GM21515 (cell line): Measurements from ENCODE around the gene VAMP4.
"Not testable (repeated sequence)": the region's sequence is repeated elsewhere in the genome, so short reads cannot be mapped to it uniquely, and the experiment has no call there.

Experiments used
- ATAC-seq: cut with Tn5 transposase; IDR thresholded peaks from one replicate; pipeline ENCODE4 v1.9.1; 2021; ENCODE audit not compliant: unreplicated experiment

The VAMP4 gene

GRCh38 chr1:171702598-171702997 lies 39.3 kb downstream of the VAMP4 start:
- no peak for ATAC-seq

DNA sequence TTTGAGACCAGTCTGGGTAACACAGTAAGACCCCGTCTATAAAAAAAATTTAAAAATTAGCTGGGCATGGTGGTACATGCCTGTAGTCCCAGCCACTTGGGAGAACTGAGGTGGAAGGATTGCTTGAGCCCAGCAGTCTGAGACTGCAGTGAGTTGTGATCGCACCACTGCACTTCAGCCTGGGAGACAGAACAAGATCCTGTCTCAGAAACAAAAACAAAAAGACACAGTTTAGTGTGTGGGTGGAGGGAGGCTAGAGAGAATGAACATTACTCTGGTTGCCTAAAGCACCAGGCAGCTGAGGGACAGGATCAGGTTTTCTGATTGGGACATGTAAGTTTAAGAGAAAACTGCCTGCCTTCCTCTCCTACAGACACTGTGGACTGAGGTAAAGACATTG lies 42.3 kb downstream of the VAMP4 start:
- no peak for ATAC-seq

DNA sequence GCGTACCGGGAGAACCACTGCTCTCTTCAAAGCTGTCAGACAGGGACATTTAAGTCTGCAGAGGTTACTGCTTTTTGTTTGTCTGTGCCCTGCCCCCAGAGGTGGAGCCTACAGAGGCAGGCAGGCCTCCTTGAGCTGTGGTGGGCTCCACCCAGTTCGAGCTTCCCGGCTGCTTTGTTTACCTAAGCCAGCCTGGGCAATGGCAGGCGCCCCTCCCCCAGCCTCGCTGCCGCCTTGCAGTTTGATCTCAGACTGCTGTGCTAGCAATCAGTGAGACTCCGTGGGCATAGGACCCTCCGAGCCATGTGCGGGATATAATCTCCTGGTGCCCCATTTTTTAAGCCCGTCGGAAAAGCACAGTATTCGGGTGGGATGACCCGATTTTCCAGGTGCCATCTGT lies 46.1 kb downstream of the VAMP4 start:
- not testable (repeated sequence) for ATAC-seq

DNA sequence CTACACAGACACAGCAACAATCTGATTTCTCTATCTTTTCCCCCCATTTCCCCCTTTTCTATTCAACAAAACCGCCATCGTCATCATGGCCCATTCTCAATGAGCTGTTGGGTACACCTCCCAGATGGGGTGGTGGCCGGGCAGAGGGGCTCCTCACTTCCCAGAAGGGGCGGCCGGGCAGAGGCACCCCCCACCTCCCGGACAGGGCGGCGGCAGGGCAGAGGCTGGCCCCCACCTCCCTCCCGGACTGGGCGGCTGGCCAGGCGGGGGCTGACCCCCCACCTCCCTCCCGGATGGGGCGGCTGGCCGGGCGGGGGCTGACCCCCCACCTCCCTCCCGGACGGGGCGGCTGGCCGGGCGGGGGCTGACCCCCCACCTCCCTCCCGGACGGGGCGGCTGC lies 48.3 kb downstream of the VAMP4 start:
- not testable (repeated sequence) for ATAC-seq

DNA sequence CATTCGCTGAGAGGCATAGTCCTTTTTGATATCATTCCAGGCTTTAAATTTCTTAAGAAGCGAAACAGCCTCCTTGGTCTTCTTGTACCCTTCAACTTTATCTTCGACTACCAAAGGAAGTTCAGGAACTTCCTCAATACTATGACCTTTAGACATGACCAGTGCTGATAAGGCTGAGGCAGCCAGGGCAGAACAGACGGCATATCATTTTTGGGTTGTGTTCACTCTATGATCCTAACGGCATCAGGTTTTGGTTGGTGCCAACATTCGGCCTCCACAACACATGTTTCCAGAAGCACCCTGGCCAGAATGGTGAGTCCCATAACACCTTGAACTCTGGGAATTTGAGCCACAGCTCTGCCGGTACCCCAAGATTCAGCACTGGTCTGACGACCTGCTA lies 58.0 kb downstream of the VAMP4 start:
- ATAC-seq = no peak

DNA sequence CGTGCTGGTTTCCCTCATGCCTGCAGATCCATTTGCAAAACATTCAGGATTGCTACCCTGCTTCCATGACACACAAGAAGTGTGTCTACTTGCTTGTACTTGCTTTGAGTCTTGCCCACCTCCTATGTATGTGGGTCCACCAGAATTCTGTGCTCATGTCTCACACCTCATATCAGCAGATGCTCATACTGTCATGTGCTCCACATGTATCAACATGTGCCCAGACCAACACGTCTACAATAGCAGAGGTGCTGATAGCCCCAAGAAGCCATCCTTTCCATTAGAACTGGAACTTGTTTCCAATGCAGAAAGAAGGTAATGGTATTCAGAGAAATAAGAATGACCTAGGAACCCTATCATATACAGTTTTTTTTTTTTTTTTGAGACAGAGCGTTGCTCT lies 61.5 kb downstream of the VAMP4 start:
- ATAC-seq = no peak

DNA sequence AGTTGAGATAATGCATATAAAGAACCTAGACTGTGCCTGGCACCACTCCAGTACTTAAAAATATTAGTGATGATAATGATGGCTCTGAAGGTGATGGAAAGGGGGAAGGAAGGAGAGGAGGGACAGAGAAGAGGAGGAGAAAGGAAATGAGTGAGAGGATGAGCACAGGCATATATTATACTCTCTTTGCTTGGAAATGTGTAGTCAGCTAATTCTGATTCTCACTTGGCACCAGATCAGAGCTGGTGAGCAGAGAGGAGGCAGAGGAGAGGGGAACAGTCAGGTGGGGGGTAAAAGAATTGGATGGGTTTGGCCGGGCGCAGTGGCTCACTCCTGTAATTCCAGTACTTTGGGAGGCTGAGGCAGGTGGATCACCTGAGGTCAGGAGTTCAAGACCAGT lies 65.0 kb downstream of the VAMP4 start:
- no peak for ATAC-seq

- no peak for ATAC-seq
Measured at GRCh38 chr1:171674431-171675405, 67.1 kb downstream of the VAMP4 start.

- no peak for ATAC-seq
Measured at GRCh38 chr1:171670739-171671138, 71.1 kb downstream of the VAMP4 start.

DNA sequence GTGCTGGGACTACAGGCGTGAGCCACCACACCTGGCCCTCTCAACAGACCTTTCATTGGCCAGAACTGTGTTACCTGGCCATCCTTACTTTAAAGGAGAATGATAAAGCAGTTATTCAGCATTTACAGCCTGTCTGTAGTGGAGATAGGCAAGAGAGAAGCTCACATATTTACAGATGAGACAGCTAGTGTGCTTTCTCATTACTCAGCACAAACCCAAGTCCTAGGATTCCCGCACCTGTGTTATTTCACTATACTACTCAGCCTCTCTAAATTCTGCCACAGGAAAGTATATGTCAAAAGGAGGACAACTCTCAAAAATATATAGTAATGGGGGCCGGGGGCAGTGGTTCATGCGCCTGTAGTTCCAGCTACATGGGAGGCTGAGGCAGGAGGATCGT lies 73.5 kb downstream of the VAMP4 start:
- ATAC-seq = no peak

DNA sequence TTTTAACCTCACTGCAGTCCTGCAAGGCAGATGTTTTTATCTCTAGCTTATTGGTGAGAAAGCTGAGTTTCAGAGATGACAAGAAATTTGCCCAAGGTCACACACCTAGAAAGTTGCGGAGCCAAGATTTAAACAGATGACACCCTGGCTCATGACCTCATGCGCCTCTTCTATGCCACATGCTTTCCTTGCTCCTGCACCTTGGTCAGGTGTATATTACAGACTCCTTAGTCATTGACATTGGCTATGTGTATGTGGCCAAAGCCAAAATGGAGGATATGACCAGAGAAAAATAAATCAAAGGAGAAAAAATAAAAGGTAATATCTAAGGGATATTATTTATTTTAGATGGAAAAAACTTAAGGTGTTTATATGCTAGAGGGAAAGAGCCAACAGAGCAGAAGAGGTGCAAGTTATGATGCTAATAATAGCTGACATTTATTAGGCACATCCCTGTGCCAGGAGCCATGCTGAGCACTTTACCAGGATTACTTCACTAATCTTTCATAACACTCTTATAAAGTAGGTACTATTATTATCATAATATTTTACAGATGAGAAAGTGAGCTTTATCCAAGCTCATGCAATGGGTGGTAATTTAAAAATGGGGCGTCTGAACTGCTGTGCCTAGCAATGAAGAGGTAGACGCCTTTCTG lies 75.6 kb downstream of the VAMP4 start:
- no peak for ATAC-seq

DNA sequence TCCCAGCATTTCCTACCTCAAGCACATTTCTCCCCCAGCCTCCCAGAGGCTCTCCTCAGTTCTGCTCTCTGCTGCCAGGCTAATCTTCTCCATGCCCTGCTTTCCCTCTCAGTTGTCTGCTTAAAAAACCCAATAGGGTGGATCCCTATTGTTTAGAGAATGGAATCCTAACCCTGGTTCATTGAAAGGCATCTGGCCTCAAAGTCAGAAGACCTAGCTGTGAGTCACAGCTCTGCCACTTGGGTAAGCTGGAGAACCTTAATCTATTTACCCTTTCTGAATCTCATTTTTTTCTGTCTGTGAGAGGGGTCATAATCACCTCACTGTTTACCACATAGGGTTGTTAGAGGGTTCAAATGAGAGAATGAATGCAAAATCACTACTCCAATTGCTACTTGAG lies 76.9 kb downstream of the VAMP4 start:
- no peak for ATAC-seq

DNA sequence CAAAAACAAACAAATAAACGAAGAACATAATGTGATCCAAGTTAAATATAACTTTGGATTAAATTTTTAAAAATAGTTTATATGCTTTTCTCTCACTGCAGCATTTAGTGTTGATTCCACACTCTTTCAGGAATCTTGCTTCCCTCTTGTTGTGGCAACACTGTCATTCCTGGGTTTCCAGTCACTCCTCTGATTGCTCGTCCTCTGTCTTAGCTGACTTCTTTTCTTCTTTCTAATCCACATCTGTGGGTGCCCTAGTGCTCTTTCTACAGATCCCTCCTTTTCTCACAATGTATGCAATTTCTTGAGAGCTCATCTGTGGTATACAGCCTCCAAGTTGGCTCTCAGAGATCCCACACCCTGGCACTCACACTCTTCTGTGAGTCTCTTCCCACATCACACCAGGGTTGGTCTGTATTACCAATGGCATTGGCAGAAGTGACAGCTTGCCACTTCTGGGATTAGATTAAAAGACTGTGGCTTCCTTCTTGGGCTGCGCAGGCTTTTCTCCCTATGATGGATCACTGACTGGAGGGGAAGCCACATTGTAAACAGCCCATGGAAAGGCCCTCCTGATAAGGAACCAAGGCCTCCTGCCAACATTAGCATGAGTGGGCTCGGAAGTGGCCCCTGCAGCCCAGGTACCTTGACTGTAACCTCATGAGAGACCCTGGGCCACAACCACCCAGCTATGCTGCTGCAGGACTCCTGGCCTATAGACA lies 77.8 kb downstream of the VAMP4 start:
- ATAC-seq = no peak

DNA sequence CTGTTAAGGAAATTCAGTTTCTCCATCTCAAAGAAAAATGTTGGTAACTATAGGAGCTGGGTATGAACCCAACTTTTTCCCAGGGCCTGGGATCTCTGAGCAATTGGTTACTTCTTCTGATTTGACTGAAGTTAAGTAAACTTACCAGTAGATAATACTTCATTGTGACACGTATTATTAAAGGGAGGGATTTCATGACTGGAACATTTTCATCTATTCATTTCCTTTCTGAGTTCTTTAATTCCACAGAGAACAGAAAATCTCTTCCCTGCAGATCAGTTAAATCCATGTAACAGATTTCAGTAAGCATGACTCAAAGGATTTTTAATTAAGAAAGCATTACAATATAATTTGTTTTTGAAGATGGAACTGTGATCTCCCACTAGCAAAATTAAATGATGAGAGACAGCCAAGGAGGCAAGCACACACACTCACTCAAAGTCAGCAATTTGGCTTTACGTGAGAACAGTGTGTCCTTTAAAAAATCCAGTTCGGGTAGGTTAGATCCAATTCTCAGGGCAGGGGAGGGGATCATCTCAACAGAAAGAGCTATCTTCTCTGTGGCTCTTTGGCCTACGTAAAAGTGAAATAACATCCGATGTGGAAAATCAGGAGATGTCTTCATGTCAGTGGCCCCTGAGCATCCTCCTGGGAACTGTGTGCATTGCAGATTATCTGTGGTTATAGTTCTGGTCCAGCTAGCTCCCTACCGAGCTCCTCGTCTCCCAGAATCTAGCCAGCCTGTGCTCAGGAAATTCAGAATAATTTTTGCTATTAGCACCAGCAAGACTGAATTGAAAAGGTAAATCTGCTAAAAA lies 78.6 kb downstream of the VAMP4 start:
- ATAC-seq = no peak

- ATAC-seq = no peak
Measured at GRCh38 chr1:171661076-171661650, 80.7 kb downstream of the VAMP4 start.

DNA sequence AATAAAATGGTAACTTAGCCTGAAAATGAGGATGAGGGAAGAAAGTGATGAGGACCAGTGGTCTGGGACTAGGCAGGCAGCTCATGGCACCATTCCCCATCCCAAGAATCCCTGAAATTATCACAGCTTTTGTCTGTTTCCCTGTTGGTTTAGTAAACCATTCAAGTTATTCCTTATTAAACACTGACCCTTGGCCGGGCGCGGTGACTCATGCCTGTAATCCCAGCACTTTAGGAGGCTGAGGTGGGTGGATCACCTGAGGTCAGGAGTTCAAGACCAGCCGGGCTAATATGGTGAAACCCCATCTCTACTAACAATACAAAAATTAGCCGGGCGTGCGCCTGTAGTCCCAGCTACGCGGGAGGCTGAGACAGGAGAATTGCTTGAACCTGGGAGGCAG lies 85.7 kb downstream of the VAMP4 start:
- ATAC-seq = not testable (repeated sequence)

DNA sequence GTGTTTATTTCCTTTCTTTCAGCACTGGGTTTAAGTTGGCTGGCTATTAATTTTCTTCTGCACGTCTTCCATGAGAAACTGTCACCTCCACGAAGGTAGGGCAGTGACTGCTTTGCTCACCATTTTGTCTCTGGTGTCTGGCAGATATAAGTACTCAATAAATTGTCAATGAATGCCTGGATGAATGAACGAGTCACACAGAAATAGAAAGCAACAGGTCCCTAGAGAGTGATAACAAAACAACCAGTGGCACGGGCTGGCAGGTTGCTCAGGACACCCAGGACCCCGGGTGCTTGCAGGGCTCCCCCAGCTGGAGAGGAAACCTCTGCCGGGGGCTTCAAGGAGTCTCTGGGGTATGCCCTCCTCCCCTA lies 86.1 kb downstream of the VAMP4 start:
- ATAC-seq = no peak

DNA sequence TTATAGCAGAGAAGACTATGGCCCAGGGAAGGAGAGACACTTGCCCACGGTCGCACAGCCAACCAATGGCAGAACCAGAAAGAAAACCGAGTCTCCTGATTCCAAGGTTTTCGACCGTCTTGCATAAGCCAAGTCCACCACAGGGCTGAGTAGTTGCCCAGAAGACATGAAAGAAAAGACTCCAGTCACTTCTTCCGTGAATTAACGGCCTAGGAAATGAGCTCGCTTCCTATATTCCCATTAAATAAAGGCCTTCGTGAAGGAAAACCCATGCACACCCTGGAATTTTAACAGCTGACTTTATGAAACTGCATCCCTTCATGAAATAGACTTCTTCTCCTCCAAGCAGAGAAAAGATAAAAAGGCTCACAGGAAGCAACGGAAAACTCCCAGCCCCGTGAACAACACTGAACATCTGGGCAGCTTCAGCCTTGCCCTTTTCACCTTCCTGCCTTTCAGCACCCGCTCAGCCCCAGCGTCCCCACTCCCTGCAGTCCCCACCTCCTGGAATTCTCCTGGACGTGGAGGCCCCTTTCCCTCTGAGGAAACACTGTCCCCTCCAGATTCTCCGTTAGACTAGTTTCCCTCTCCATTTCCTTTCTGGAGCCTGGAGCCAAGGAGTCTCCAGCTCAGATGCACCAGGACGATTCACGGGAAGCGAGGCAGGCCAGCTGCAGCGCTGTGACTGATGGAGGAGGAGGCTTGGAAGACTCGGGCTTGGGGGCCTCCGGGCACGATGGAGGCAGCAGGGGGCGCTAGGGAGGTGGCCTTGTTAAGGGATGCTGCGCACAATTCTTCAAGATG lies 86.7 kb downstream of the VAMP4 start:
- no peak for ATAC-seq

GRCh38 chr1:171654201-171654941 lies 87.5 kb downstream of the VAMP4 start:
- ATAC-seq = no peak
